Endothelial cell of umbilical vein (primary cell): ENCODE measurements around the gene VPS4A. TPM values are rescaled to one million over a fixed set of nuclear protein-coding genes. Genes with fewer than 3 reads are reported as not detected.
"Not testable (repeated sequence)": the region's sequence is repeated elsewhere in the genome, so short reads cannot be mapped to it uniquely, and the experiment has no call there.

ENCODE experiments used
- BruUV-seq: library from RNA; stranded (reverse); fragments of 400-500 nt; replicated peaks from 2 replicates; lab custom pipeline; 2021; lab: Mats Ljungman, UMichigan
- CTCF ChIA-PET: fragments of 300-600, 350-600 bp; sonication (Branson Sonifier 250); formaldehyde crosslinking; loops from one replicate; lab custom pipeline; 2021; ENCODE audit warnings: antibody characterized with exemption, inconsistent platforms; lab: Charles Lee
- POLR2A ChIA-PET: fragments of 300-600, 350-600 bp; sonication (Branson Sonifier 250); formaldehyde crosslinking; loops from one replicate; lab custom pipeline; 2021; ENCODE audit warnings: antibody characterized with exemption, inconsistent platforms; lab: Charles Lee
- DNase-seq: peaks from one replicate; pipeline ENCODE4 v3.0.0-alpha.2; 2011; ENCODE audit warnings: low read depth, low spot score
- FAIRE-seq: peaks from 2 replicates; lab custom pipeline; 2011; peaks lifted over from hg19 to GRCh38; lab: Jason Lieb, UNC
- H2AFZ ChIP-seq: 2 replicates; pipeline ENCODE4 v1.6.0; 2012; ENCODE audit warnings: low read depth, low read length, control low read depth, inconsistent platforms
- H3K27ac ChIP-seq: 2 replicates; pipeline ENCODE4 v1.5.1; 2011; ENCODE audit warnings: low read depth, mild to moderate bottlenecking, control low read depth, low read length, moderate library complexity; ENCODE audit not compliant: insufficient read depth
- H3K27me3 ChIP-seq, 2 experiments: 2 replicates each; pipeline versions ENCODE4 v1.6.0 to v1.6.1; 2011; ENCODE audit warnings: low read length in 2 of 2, mixed read lengths in 1 of 2; ENCODE audit not compliant: control insufficient read depth in 2 of 2, insufficient read depth in 2 of 2
- H3K36me3 ChIP-seq, 2 experiments: 2 replicates in 1 of 2; 3 replicates in 1 of 2; pipeline ENCODE4 v1.5.1; 2011; ENCODE audit warnings: low read length in 2 of 2, mild to moderate bottlenecking in 1 of 2, moderate library complexity in 1 of 2; ENCODE audit not compliant: control insufficient read depth in 2 of 2, insufficient read depth in 2 of 2; ENCODE audit errors: extremely low read depth in 1 of 2
- H3K4me1 ChIP-seq: 3 replicates; pipeline ENCODE4 v1.5.1; 2011; ENCODE audit warnings: mild to moderate bottlenecking, low read length; ENCODE audit not compliant: control insufficient read depth, insufficient read depth; ENCODE audit errors: extremely low read depth
- H3K4me2 ChIP-seq: 2 replicates; pipeline ENCODE4 v1.6.1; 2011; ENCODE audit warnings: low read length, control low read depth, mixed read lengths; ENCODE audit not compliant: insufficient read depth
- H3K4me3 ChIP-seq, 3 experiments: fragments of 200-600 bp in 1 of 3; sonication (generic), shearing (Covaris generic) in 1 of 3; replicated peaks in 1 of 3; 2 replicates each; pipeline ENCODE4 v1.5.1; 2011 to 2016; ENCODE audit warnings: control low read depth in 3 of 3, low read length in 3 of 3, mild to moderate bottlenecking in 2 of 3, inconsistent platforms in 1 of 3, low read depth in 1 of 3, moderate library complexity in 1 of 3; ENCODE audit not compliant: insufficient read depth in 1 of 3
- H3K79me2 ChIP-seq: 2 replicates; pipeline ENCODE4 v1.6.0; 2012; ENCODE audit warnings: low read length, inconsistent platforms; ENCODE audit not compliant: control insufficient read depth, insufficient read depth
- H3K9ac ChIP-seq: replicated peaks from 2 replicates; pipeline ENCODE3; 2011; ENCODE audit warnings: low read length, control low read depth; ENCODE audit not compliant: insufficient read depth; ENCODE audit errors: extremely low read depth
- H3K9me1 ChIP-seq: replicated peaks from 3 replicates; pipeline ENCODE4 v1.6.0; 2011; ENCODE audit warnings: mild to moderate bottlenecking, low read length; ENCODE audit not compliant: control insufficient read depth, insufficient read depth; ENCODE audit errors: extremely low read depth
- H3K9me3 ChIP-seq: replicated peaks from 2 replicates; pipeline ENCODE4 v1.5.1; 2012; ENCODE audit warnings: low read length, inconsistent platforms; ENCODE audit not compliant: control insufficient read depth, insufficient read depth
- H4K20me1 ChIP-seq: replicated peaks from 2 replicates; pipeline ENCODE3; 2011; ENCODE audit warnings: mild to moderate bottlenecking, low read length; ENCODE audit not compliant: control insufficient read depth, insufficient read depth; ENCODE audit errors: extremely low read depth
- CTCF ChIP-seq, 2 donors: IDR thresholded peaks; 1 replicate in 1 of 2; 2 replicates in 1 of 2; pipeline ENCODE4 v1.5.1; 2011; ENCODE audit warnings: low read length in 2 of 2, mild to moderate bottlenecking in 2 of 2, moderate library complexity in 2 of 2, control low read depth in 1 of 2, inconsistent platforms in 1 of 2, low read depth in 1 of 2; ENCODE audit not compliant: insufficient read depth in 1 of 2; ENCODE audit errors: extremely low read depth in 1 of 2
- POLR2A ChIP-seq: IDR thresholded peaks from 2 replicates; pipeline ENCODE4 v1.6.1; 2012; ENCODE audit warnings: low read depth, mild to moderate bottlenecking, control low read depth, low read length
- dilution Hi-C: fragments of 300-500 bp; cut with MboI; formaldehyde crosslinking; loops from one replicate; pipeline ENCODE4 v1.15.0; 2019; ENCODE audit warnings: low sequenced_read_pairs; ENCODE audit not compliant: extremely low pct_ligation_motif_present
- intact Hi-C: fragments of 100-400 bp; cut with micrococcal nuclease; formaldehyde crosslinking; loops from one replicate; pipeline ENCODE4 v1.10.0; 2022
- polyA plus RNA-seq, 4 experiments: library from polyadenylated mRNA; depleted of rRNA in 3 of 4; stranded (reverse) in 3 of 4; unstranded in 1 of 4; fragments of >200 nt; gene quantifications; 2 replicates each; pipeline versions ENCODE4 v1.2.1 to v1.2.3, GENCODE V29; 2011 to 2012; ENCODE audit warnings: missing spikeins in 1 of 4
- total RNA-seq: library from RNA; stranded (reverse); gene quantifications from 2 replicates; pipeline ENCODE4 v1.2.3, GENCODE V29; 2021

Gene VPS4A
- total and polyA plus RNA-seq, 2 donors (not counting 3 experiments of a cell fraction or from before 2014, with no cell fraction given), result 22.3 to 34.8 TPM

- H3K4me3 ChIP-seq, result no peak overlapping the region
- no peaks in the 10 kb centered on the region for H3K9me1 ChIP-seq
- H3K36me3 ChIP-seq, result peaks cover 5 to 6% of the 10 kb centered on the region in 2 experiments
- peaks cover 8% of the 10 kb centered on the region for H3K4me1 ChIP-seq
- POLR2A ChIA-PET, result interaction anchor here (0.6 kb wide), 1 partner anchor 101 kb away, joined by 4 read pairs; no protein-coding TSS in a partner anchor
- intact Hi-C loops (loop anchor here (1.0 to 5.0 kb wide), 3 partner anchors 100 to 137 kb away; partner anchors contain the start of gene SNTB2), dilution Hi-C loops (no loop called here)
- H4K20me1 ChIP-seq, result no peaks in the 10 kb centered on the region
- no peak overlapping the region for H2AFZ ChIP-seq
- H3K9me3 ChIP-seq, result no peaks in the 10 kb centered on the region
- no peak overlapping the region for H3K4me2 ChIP-seq
- H3K27ac ChIP-seq, result no peak overlapping the region
- H3K9ac ChIP-seq, result no peak overlapping the region
- FAIRE-seq, result no peak
- BruUV-seq, result no TSS peak
- no peaks in the 10 kb centered on the region for H3K27me3 ChIP-seq
- no peak for TF ChIP-seq POLR2A
- peak; percentile 14 to 22 for TF ChIP-seq CTCF (IDR thresholded peaks at IDR 0.05; ENCODE audit: extremely low read depth in 1 of 2, insufficient read depth in 1 of 2, low read depth in 1 of 2, low read length in 2 of 2)
- H3K79me2 ChIP-seq, result peaks cover 12% of the 10 kb centered on the region
- CTCF ChIA-PET, result interaction anchor here (0.6 to 4.3 kb wide), 15 partner anchors 11 to 366 kb away, joined by 3 to 119 read pairs (median 5); partner anchors contain the start of gene SNTB2
- peak; percentile 84 for DNase-seq
These were observed 24.0 kb upstream of the VPS4A start for GRCh38 chr16:69286941-69287713.

GRCh38 chr16:69291657-69292056, 19.5 kb upstream of the VPS4A start:
- H3K4me2 ChIP-seq, H3K4me3 ChIP-seq, DNase-seq, H3K9me3 ChIP-seq, dilution Hi-C loops, POLR2A ChIA-PET, H3K27ac ChIP-seq, BruUV-seq, H2AFZ ChIP-seq, H3K79me2 ChIP-seq, H3K36me3 ChIP-seq, H3K4me1 ChIP-seq, H3K27me3 ChIP-seq, H4K20me1 ChIP-seq, FAIRE-seq, H3K9ac ChIP-seq, H3K9me1 ChIP-seq: not testable (repeated sequence)
- intact Hi-C loops, result loop anchor here (10.0 kb wide), 1 partner anchor 447 kb away; the partner anchor contains the start of gene TANGO6
- CTCF ChIA-PET, result interaction anchor here (0.9 kb wide), 1 partner anchor 141 kb away, joined by 3 read pairs; no protein-coding TSS in a partner anchor
